Panc1 (cell line): ENCODE results near the gene C12orf42.

Experiments
- CTCF ChIP-seq: fragments of 450-650 bp; IDR thresholded peaks from 2 replicates; pipeline ENCODE4 v1.5.1; 2017; ENCODE audit warnings: mild to moderate bottlenecking
- POLR2AphosphoS5 ChIP-seq: IDR thresholded peaks from 2 replicates; pipeline ENCODE4 v1.6.1; 2012; ENCODE audit warnings: mild to moderate bottlenecking, low read depth, low read length, moderate library complexity
- SIN3A ChIP-seq: IDR thresholded peaks from 2 replicates; pipeline ENCODE4 v1.6.1; 2012; ENCODE audit warnings: low read depth, mild to moderate bottlenecking, low read length, moderate library complexity, borderline replicate concordance; ENCODE audit not compliant: insufficient read depth
- TCF7L2 ChIP-seq: IDR thresholded peaks from 2 replicates; pipeline ENCODE4 v1.6.1; 2011; ENCODE audit warnings: mild to moderate bottlenecking, low read depth, low read length, inconsistent platforms

GRCh38 chr12:103354403-103354802 lies 141.4 kb downstream of the C12orf42 start:
- TF ChIP-seq CTCF (no peak), SIN3A (no peak), TCF7L2 (no peak), POLR2AphosphoS5 (no peak)
